A549 (cell line): ENCODE data around the gene ST6GALNAC4. TPM values are rescaled to one million over a fixed set of nuclear protein-coding genes. Genes with fewer than 3 reads are reported as not detected.
A peak's percentile ranks its signal among the peaks of the same experiment; 100 is the strongest.

Experiments
- ATAC-seq, 2 experiments: fragments of 200-7000 bp in 1 of 2; fragments of >200 bp in 1 of 2; cut with Nextera tagmentation in 1 of 2; cut with Tn5 transposase in 1 of 2; 3 replicates each; pipeline versions ENCODE4 v1.8.0 to v1.9.1; 2018 to 2020; ENCODE audit warnings: mild to moderate bottlenecking in 1 of 2, moderate library complexity in 1 of 2
- CTCF ChIA-PET: fragments of 300-600 bp; sonication (Branson Sonifier 250); formaldehyde crosslinking; extraction: SDS; loops from one replicate; lab custom pipeline; 2021; ENCODE audit warnings: antibody characterized with exemption, inconsistent platforms; lab: Yijun Ruan, JAX
- POLR2A ChIA-PET: fragments of 350-600 bp; formaldehyde crosslinking; extraction: SDS; loops from one replicate; lab custom pipeline; 2021; ENCODE audit warnings: antibody characterized with exemption, inconsistent platforms; lab: Yijun Ruan, JAX
- DNase-seq, 2 experiments: peaks; one replicate each; pipeline versions ENCODE4 v3.0.0 to v3.0.0-alpha.2; 2011 to 2016; ENCODE audit warnings: low read depth in 1 of 2, low spot score in 1 of 2
- FAIRE-seq: peaks from 2 replicates; lab custom pipeline; 2011; peaks lifted over from hg19 to GRCh38; lab: Jason Lieb, UNC
- H3K27ac ChIP-seq, 2 experiments: fragments of >200 bp; sonication (Bioruptor Twin); formaldehyde crosslinking; 3 replicates each; pipeline ENCODE4 v1.5.1; 2016 to 2017
- H3K4me1 ChIP-seq: fragments of >200 bp; sonication (Bioruptor Twin); formaldehyde crosslinking; 3 replicates; pipeline ENCODE4 v1.6.1; 2016
- H3K4me2 ChIP-seq: fragments of >200 bp; sonication (Bioruptor Twin); formaldehyde crosslinking; 3 replicates; pipeline ENCODE4 v1.6.1; 2016
- H3K4me3 ChIP-seq: fragments of >200 bp; sonication (Bioruptor Twin); formaldehyde crosslinking; 3 replicates; pipeline ENCODE4 v1.5.1; 2016
- H3K9me3 ChIP-seq: fragments of >200 bp; sonication (Bioruptor Twin); formaldehyde crosslinking; 3 replicates; pipeline ENCODE4 v1.6.1; 2016
- BCL3 ChIP-seq: fragments of >200 bp; sonication (Bioruptor Twin); formaldehyde crosslinking; IDR thresholded peaks from 3 replicates; pipeline ENCODE4 v1.6.1; 2016
- BHLHE40 ChIP-seq: IDR thresholded peaks from 2 replicates; pipeline ENCODE4 v1.6.1; 2012; ENCODE audit warnings: low read depth, low read length, inconsistent platforms
- CBX2 ChIP-seq: fragments of 200-600 bp; sonication (generic); IDR thresholded peaks from 2 replicates; pipeline ENCODE4 v1.6.1; 2016; ENCODE audit warnings: low read depth, mild to moderate bottlenecking, borderline replicate concordance
- CEBPB ChIP-seq, 2 experiments: fragments of >200 bp in 1 of 2; sonication (Bioruptor Twin) in 1 of 2; formaldehyde crosslinking in 1 of 2; IDR thresholded peaks; 2 replicates each; pipeline ENCODE4 v1.6.1; 2012 to 2016
- ESRRA ChIP-seq: fragments of 150-350 bp; IDR thresholded peaks from 2 replicates; pipeline ENCODE4 v1.6.1; 2014; ENCODE audit warnings: mild to moderate bottlenecking, low read length, borderline replicate concordance
- HES2 ChIP-seq: fragments of >200 bp; sonication (Bioruptor Twin); formaldehyde crosslinking; IDR thresholded peaks from 2 replicates; pipeline ENCODE4 v1.6.1; 2016
- JUN ChIP-seq, 2 experiments: fragments of >200 bp; sonication (Bioruptor Twin); formaldehyde crosslinking; IDR thresholded peaks; 2 replicates in 1 of 2; 3 replicates in 1 of 2; pipeline ENCODE4 v1.6.1; 2016 to 2017
- JUNB ChIP-seq: fragments of >200 bp; sonication (Bioruptor Twin); formaldehyde crosslinking; IDR thresholded peaks from 2 replicates; pipeline ENCODE4 v1.6.1; 2016
- MAX ChIP-seq: IDR thresholded peaks from 2 replicates; pipeline ENCODE4 v1.6.1; 2012
- PHF8 ChIP-seq: fragments of 200-600 bp; sonication (generic); IDR thresholded peaks from 2 replicates; pipeline ENCODE4 v1.6.1; 2016; ENCODE audit warnings: low read depth, mild to moderate bottlenecking, antibody characterized with exemption, moderate library complexity, borderline replicate concordance
- POLR2A ChIP-seq: IDR thresholded peaks from 2 replicates; pipeline ENCODE4 v1.6.1; 2012; ENCODE audit warnings: mild to moderate bottlenecking, low read length
- RCOR1 ChIP-seq: fragments of 150-350 bp; IDR thresholded peaks from 2 replicates; pipeline ENCODE4 v1.6.1; 2014; ENCODE audit warnings: antibody characterized with exemption, low read length, low read depth
- REST ChIP-seq: fragments of 200-600 bp; sonication (generic); IDR thresholded peaks from 2 replicates; pipeline ENCODE4 v1.6.1; 2016; ENCODE audit warnings: antibody characterized with exemption, mild to moderate bottlenecking, moderate library complexity
- TP53 ChIP-seq: fragments of 250-450 bp; sonication (Bioruptor Pico); IDR thresholded peaks from 2 replicates; pipeline ENCODE4 v1.5.0; 2021; ENCODE audit warnings: mild to moderate bottlenecking, moderate library complexity
- ZFP36 ChIP-seq: fragments of 450-650 bp; IDR thresholded peaks from 2 replicates; pipeline ENCODE4 v1.6.1; 2014; ENCODE audit warnings: borderline replicate concordance; ENCODE audit not compliant: partially characterized antibody
- ZNF302 ChIP-seq: fragments of 250-450 bp; sonication (Bioruptor Pico); IDR thresholded peaks from 2 replicates; pipeline ENCODE4 v1.9.0; 2021; ENCODE audit warnings: inconsistent platforms, mild to moderate bottlenecking, moderate library complexity
- WGBS: methylation state at CpG from one replicate; pipeline ENCODE4 v1.1.6; 2017; ENCODE audit errors: missing lambda C conversion rate; 5-methylcytosine and 5-hydroxymethylcytosine counted together
- polyA plus RNA-seq, 4 experiments: library from polyadenylated mRNA; depleted of rRNA in 3 of 4; stranded (reverse); fragments of >200 nt; fragmentation: RNase III in 1 of 4; extraction: RNeasy Plus Mini Kit Qiagen cat#74134 plus additional on column Dnase treatment in 1 of 4; gene quantifications; 2 replicates in 3 of 4; 3 replicates in 1 of 4; pipeline ENCODE4 v1.2.3, GENCODE V29; 2011 to 2017

The ST6GALNAC4 gene
- polyA plus RNA-seq, 2 of the 4 experiments (the other 2 are of a cell fraction) = 11.0 to 24.8 TPM

- Histone ChIP-seq H3K4me2 (peak overlapping the region; percentile 22; the same call in 1 of the 3 replicates), H3K27ac (peak overlapping the region in 1 of 2 experiments; percentile 29; a peak in 2 of 6 replicates), H3K4me3 (no peak overlapping the region), H3K9me3 (no peaks in the 10 kb centered on the region), H3K4me1 (peaks cover 39% of the 10 kb centered on the region)
- FAIRE-seq (no peak), DNase-seq (no peak), ATAC-seq (no peak)
- 83% methylated on average over 5 of the region's 10 CpGs for WGBS
- CTCF ChIA-PET = interaction anchor here (0.7 to 13.7 kb wide), 12 partner anchors 9 to 284 kb away, joined by 3 to 117 read pairs (median 3); partner anchors contain the start of genes CDK9 and TOR2A
- POLR2A ChIA-PET = no interaction called here
- TF ChIP-seq ZFP36 = no peak
- TF ChIP-seq RCOR1 = no peak
- no peak for TF ChIP-seq BCL3
- no peak for TF ChIP-seq MAX
- no peak for TF ChIP-seq POLR2A
- no peak for TF ChIP-seq CBX2
- TF ChIP-seq TP53 = no peak
These were observed 43.0 kb downstream of the ST6GALNAC4 start for GRCh38 chr9:127873886-127874285.

GRCh38 chr9:127873223-127873691, 43.6 kb downstream of the ST6GALNAC4 start:
- FAIRE-seq (no peak), DNase-seq (no peak), ATAC-seq (no peak)
- H3K9me3 ChIP-seq = no peaks in the 10 kb centered on the region
- 88% methylated on average over 17 of the region's 19 CpGs for WGBS
- H3K27ac ChIP-seq = no peak overlapping the region
- TF ChIP-seq JUN (IDR thresholded peaks at IDR 0.05) = no peak
- TF ChIP-seq PHF8 = no peak
- TF ChIP-seq RCOR1 = no peak
- TF ChIP-seq CEBPB (IDR thresholded peaks at IDR 0.05) = no peak
- no peak for TF ChIP-seq REST
- TF ChIP-seq JUNB = no peak
- TF ChIP-seq HES2 = no peak
- no peak for TF ChIP-seq ESRRA
- H3K4me3 ChIP-seq = no peak overlapping the region
- ChIA-PET POLR2A (no interaction called here), CTCF (interaction anchor here (1.0 to 13.7 kb wide), 13 partner anchors 9 to 370 kb away, joined by 3 to 117 read pairs (median 5); partner anchors contain the start of genes CDK9 and TOR2A)
- no peak overlapping the region for H3K4me2 ChIP-seq
- H3K4me1 ChIP-seq = peaks cover 38% of the 10 kb centered on the region

- FAIRE-seq (no peak), ATAC-seq (no peak)
- no peaks in the 10 kb centered on the region for H3K9me3 ChIP-seq
- WGBS = 87% methylated on average over 19 of the region's 20 CpGs
- no peak overlapping the region for H3K4me2 ChIP-seq
- no peak for TF ChIP-seq ZNF302 (CRISPR knock-in tag)
- TF ChIP-seq RCOR1 = no peak
- TF ChIP-seq BHLHE40 = no peak
- TF ChIP-seq, all 56 proteins: peak for 0
- Histone ChIP-seq H3K4me3 (no peak overlapping the region), H3K4me1 (peaks cover 33% of the 10 kb centered on the region), H3K27ac (no peak overlapping the region)
- ChIA-PET CTCF (interaction anchor here (0.6 to 13.7 kb wide), 15 partner anchors 11 to 391 kb away, joined by 3 to 117 read pairs (median 5); partner anchors contain the start of genes FPGS and TOR2A), POLR2A (no interaction called here)
- DNase-seq = no peak
These were observed 44.2 kb downstream of the ST6GALNAC4 start for GRCh38 chr9:127872369-127873222.
